ENCODE measurements around the gene KRT77. TPM values are rescaled to one million over a fixed set of nuclear protein-coding genes. Genes with fewer than 3 reads are reported as not detected.
"Not testable (repeated sequence)": the region's sequence is repeated elsewhere in the genome, so short reads cannot be mapped to it uniquely, and the experiment has no call there.

Gene KRT77
- total RNA-seq: not detected

DNA sequence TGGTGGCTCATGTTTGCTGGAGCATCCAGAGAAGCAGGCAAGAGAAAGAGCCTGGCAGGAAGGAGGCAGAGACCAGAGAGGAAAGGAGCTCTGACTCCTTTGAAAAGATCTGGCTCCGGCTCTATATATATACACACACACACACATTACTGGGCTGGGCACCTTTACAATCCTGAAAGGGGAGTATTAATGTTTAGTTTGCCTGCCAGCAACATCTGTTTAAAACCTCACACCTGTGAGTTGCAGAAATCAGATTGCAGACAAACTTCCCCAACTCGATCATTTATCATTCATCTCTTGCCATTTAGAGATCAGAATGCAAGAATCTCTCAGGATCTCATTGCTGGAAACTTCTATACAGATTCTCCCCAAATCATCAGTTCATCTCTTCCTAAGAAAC, at the start of gene KRT77:
TSS of gene KRT77 (minus strand) at position 101 of the 400 bp plus-strand sequence. CDS start at position 11, 90 bp downstream.
- Histone ChIP-seq H3K9me3 (ENCODE audit: control insufficient read depth in 3 of 3, low read length in 3 of 3) (no peaks in the 10 kb centered on the region), H3K4me1 (ENCODE audit: control insufficient read depth in 3 of 3, insufficient read depth in 3 of 3, low read length in 3 of 3) (peaks cover 0 to 9% (median 6%) of the 10 kb centered on the region in 3 donors), H3K9ac (ENCODE audit: low read depth in 1 of 3, low read length in 3 of 3) (no peak within 1 kb of the TSS), H3K27me3 (ENCODE audit: control insufficient read depth in 3 of 3, insufficient read depth in 3 of 3, low read length in 3 of 3) (peaks cover 12 to 29% (median 14%) of the 10 kb centered on the region in 3 donors), H3K36me3 (ENCODE audit: control insufficient read depth in 3 of 3, insufficient read depth in 3 of 3, low read length in 3 of 3) (no peaks in the 10 kb centered on the region), H3K27ac (ENCODE audit: low read depth, low read length) (no peak within 1 kb of the TSS), H3K4me3 (ENCODE audit: low read length in 3 of 3) (no peak within 1 kb of the TSS)

DNA sequence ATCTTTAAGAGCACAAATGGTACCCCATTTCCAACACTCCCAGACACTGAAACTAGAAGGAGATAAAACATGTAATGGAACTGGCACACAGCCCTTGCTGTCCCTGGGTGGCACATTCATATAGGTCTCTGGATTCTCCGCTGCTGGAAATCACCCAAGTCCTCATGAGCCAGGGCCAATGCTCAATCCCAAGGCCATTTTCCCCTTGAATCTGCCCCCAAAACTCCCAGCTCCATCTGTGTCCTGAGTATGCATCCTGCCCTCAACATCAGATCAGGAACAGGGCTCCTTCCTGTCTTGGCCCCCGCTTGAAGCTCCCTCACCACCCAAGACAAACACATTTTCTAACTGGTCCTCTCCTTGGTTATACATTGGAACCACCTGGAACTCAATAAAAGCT, 49.2 kb upstream of the KRT77 start:
- no peaks in the 10 kb centered on the region for H3K9me3 ChIP-seq (ENCODE audit: control insufficient read depth in 3 of 3, low read length in 3 of 3)
- H3K9ac ChIP-seq (ENCODE audit: low read depth in 1 of 3, low read length in 3 of 3): no peak overlapping the region
- H3K36me3 ChIP-seq (ENCODE audit: control insufficient read depth in 3 of 3, insufficient read depth in 3 of 3, low read length in 3 of 3): no peaks in the 10 kb centered on the region
- H3K4me3 ChIP-seq (ENCODE audit: low read length in 3 of 3): no peak overlapping the region
- no peak overlapping the region for H3K27ac ChIP-seq (ENCODE audit: low read depth, low read length)
- H3K4me1 ChIP-seq (ENCODE audit: control insufficient read depth in 3 of 3, insufficient read depth in 3 of 3, low read length in 3 of 3): no peaks in the 10 kb centered on the region
- H3K27me3 ChIP-seq (ENCODE audit: control insufficient read depth in 3 of 3, insufficient read depth in 3 of 3, low read length in 3 of 3): peaks cover 13 to 27% (median 17%) of the 10 kb centered on the region in 3 donors

DNA sequence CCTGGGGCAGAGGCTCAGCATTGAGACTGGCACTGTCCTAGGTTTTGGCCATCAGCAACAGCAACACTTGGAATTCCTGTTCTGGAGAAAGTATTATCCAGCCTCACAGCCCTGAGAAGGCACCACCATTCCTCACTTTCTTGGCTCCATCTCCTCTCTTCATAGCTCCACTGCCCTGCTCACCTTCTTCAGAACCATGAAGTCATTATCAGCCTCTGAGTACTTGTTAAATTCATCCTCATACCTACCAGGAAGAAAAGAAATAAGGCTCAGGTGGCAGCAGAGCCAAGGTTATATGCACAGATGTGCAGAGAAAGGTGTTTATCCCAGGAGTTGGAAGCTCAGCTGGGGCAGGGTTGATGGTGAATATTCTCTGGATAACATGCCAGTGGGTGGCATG, 48.5 kb upstream of the KRT77 start:
- Histone ChIP-seq H3K4me3 (ENCODE audit: low read length in 3 of 3) (no peak overlapping the region), H3K9me3 (ENCODE audit: control insufficient read depth in 3 of 3, low read length in 3 of 3) (no peaks in the 10 kb centered on the region), H3K27me3 (ENCODE audit: control insufficient read depth in 3 of 3, insufficient read depth in 3 of 3, low read length in 3 of 3) (peaks cover 13 to 27% (median 21%) of the 10 kb centered on the region in 3 donors), H3K27ac (ENCODE audit: low read depth, low read length) (no peak overlapping the region), H3K4me1 (ENCODE audit: control insufficient read depth in 3 of 3, insufficient read depth in 3 of 3, low read length in 3 of 3) (no peaks in the 10 kb centered on the region), H3K36me3 (ENCODE audit: control insufficient read depth in 3 of 3, insufficient read depth in 3 of 3, low read length in 3 of 3) (no peaks in the 10 kb centered on the region), H3K9ac (ENCODE audit: low read depth in 1 of 3, low read length in 3 of 3) (no peak overlapping the region)

DNA sequence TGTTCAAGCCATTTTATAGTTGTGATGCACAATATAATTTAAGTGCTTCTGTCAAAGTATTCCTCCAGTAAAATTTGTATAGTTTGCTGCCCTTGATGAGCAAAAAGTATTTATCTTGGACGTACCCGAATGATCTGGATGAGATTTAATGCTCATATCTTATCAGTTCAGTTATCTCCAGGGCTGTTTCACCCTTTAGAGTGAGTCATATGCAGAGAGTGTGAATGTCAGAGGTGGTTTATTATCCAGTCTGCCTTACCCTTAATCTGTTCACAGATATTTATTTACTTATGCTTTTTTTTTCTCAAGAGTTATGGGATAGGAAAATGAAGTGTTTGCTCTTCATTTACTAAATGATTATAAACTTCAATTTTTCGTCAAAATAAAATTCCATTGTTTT, 47.2 kb upstream of the KRT77 start:
- not testable (repeated sequence) for H3K27ac ChIP-seq (ENCODE audit: low read depth, low read length); H3K36me3 ChIP-seq (ENCODE audit: control insufficient read depth in 3 of 3, insufficient read depth in 3 of 3, low read length in 3 of 3); H3K9me3 ChIP-seq (ENCODE audit: control insufficient read depth in 3 of 3, low read length in 3 of 3); H3K4me1 ChIP-seq (ENCODE audit: control insufficient read depth in 3 of 3, insufficient read depth in 3 of 3, low read length in 3 of 3); H3K4me3 ChIP-seq (ENCODE audit: low read length in 3 of 3); H3K9ac ChIP-seq (ENCODE audit: low read depth in 1 of 3, low read length in 3 of 3)
- H3K27me3 ChIP-seq (ENCODE audit: control insufficient read depth in 3 of 3, insufficient read depth in 3 of 3, low read length in 3 of 3): peaks cover 13 to 26% (median 22%) of the 10 kb centered on the region in 3 donors

DNA sequence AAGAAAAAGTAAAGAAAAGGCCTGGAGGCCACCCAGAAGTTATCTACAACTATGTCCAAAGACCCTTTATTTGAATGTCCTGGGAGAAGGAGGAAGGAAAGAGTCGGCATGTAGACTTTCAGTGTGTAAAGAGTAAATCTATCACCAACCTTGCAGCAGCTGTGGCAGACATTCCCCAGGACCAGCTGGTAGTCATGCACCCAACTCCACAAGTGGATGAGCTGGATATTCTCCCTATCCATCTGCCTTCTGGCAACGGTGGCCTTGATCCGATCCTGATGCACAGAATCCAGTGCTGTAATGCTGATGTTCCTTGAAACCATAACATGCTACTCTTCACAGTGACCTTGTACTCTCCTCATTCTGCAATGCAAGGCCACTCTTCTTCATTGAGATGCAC, 46.5 kb upstream of the KRT77 start:
- H3K27ac ChIP-seq (ENCODE audit: low read depth, low read length): no peak overlapping the region
- no peaks in the 10 kb centered on the region for H3K36me3 ChIP-seq (ENCODE audit: control insufficient read depth in 3 of 3, insufficient read depth in 3 of 3, low read length in 3 of 3)
- no peaks in the 10 kb centered on the region for H3K4me1 ChIP-seq (ENCODE audit: control insufficient read depth in 3 of 3, insufficient read depth in 3 of 3, low read length in 3 of 3)
- no peak overlapping the region for H3K9ac ChIP-seq (ENCODE audit: low read depth in 1 of 3, low read length in 3 of 3)
- H3K27me3 ChIP-seq (ENCODE audit: control insufficient read depth in 3 of 3, insufficient read depth in 3 of 3, low read length in 3 of 3): peaks cover 9 to 26% (median 20%) of the 10 kb centered on the region in 3 donors
- H3K4me3 ChIP-seq (ENCODE audit: low read length in 3 of 3): no peak overlapping the region
- H3K9me3 ChIP-seq (ENCODE audit: control insufficient read depth in 3 of 3, low read length in 3 of 3): no peaks in the 10 kb centered on the region

DNA sequence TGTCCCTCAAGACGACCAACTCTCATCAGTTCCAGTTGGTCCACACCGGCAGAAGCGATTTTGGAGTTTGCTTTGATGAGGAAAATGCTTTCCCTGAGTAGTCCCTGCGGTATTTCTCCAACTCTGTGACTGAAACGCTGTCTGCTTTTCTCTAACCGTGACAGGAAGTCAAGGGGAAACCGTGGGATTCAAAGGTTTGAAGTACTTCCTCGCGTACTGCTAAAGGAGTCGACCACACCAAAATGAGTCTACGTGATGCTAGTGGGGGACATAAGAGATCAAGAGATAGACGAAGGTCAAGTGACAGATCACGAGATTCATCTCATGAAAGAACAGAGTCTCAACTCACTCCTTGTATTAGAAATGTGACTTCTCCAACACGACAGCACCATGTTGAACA, 45.3 kb upstream of the KRT77 start:
- Histone ChIP-seq H3K36me3 (ENCODE audit: control insufficient read depth in 3 of 3, insufficient read depth in 3 of 3, low read length in 3 of 3) (no peaks in the 10 kb centered on the region), H3K9me3 (ENCODE audit: control insufficient read depth in 3 of 3, low read length in 3 of 3) (no peaks in the 10 kb centered on the region), H3K9ac (ENCODE audit: low read depth in 1 of 3, low read length in 3 of 3) (no peak overlapping the region), H3K27me3 (ENCODE audit: control insufficient read depth in 3 of 3, insufficient read depth in 3 of 3, low read length in 3 of 3) (peaks cover 9 to 21% (median 20%) of the 10 kb centered on the region in 3 donors), H3K4me3 (ENCODE audit: low read length in 3 of 3) (no peak overlapping the region), H3K27ac (ENCODE audit: low read depth, low read length) (no peak overlapping the region), H3K4me1 (ENCODE audit: control insufficient read depth in 3 of 3, insufficient read depth in 3 of 3, low read length in 3 of 3) (no peaks in the 10 kb centered on the region)

DNA sequence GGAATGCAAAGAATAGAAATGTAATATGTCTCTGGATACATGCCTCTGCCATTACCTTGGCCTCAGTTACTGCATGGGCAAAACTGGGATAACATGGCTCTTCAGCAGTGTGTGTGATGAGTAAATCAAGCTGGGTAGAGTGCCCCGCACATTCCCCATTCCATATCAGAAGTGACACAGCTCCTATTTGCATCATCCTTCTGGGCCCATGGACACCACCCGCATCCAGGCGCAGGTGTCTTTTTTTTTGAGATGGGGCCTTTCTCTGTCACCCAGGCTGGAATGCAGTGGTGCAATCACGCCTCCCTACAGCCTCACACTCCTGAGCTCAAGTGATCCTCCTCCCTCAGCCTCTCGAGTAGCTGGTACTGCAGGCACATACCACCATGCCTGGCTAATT, 42.2 kb upstream of the KRT77 start:
- no peaks in the 10 kb centered on the region for H3K36me3 ChIP-seq (ENCODE audit: control insufficient read depth in 3 of 3, insufficient read depth in 3 of 3, low read length in 3 of 3)
- H3K27ac ChIP-seq (ENCODE audit: low read depth, low read length): no peak overlapping the region
- peaks cover 4 to 31% (median 18%) of the 10 kb centered on the region in 3 donors for H3K27me3 ChIP-seq (ENCODE audit: control insufficient read depth in 3 of 3, insufficient read depth in 3 of 3, low read length in 3 of 3)
- H3K4me3 ChIP-seq (ENCODE audit: low read length in 3 of 3): no peak overlapping the region
- no peak overlapping the region for H3K9ac ChIP-seq (ENCODE audit: low read depth in 1 of 3, low read length in 3 of 3)
- no peaks in the 10 kb centered on the region for H3K4me1 ChIP-seq (ENCODE audit: control insufficient read depth in 3 of 3, insufficient read depth in 3 of 3, low read length in 3 of 3)
- no peaks in the 10 kb centered on the region for H3K9me3 ChIP-seq (ENCODE audit: control insufficient read depth in 3 of 3, low read length in 3 of 3)

DNA sequence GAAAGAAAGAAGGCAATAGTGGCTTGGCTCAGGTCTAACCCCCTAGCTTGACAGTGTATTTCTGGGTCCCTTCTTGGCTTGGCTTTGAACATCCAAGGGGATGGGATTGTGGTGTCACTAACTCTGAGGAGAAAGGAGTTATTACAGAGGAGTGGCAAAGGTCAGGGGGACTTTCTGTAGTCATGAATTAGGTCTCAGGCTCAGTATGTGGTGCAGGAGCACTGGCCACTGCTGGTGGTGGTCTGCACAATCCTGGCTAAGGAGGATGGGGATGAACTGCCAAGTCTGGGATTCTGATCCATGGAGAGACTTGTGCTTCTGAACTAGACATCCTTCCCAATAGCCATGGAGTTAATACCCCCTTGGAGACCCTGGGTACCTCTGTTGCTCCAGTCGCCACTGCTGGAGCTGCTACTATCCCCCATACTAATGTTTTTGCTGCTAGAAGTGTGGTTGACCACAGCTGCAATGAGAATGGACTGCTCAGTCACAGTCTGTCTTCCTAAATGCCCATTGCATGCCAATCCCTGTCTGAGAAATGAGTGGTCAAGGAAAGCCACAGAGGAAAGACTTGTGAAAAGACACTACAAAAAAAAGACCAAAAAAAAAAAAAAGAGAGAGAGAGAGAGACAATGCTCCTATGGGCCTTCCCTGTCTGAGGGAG, 41.3 kb upstream of the KRT77 start:
- Histone ChIP-seq H3K27ac (ENCODE audit: low read depth, low read length) (no peak overlapping the region), H3K36me3 (ENCODE audit: control insufficient read depth in 3 of 3, insufficient read depth in 3 of 3, low read length in 3 of 3) (no peaks in the 10 kb centered on the region), H3K27me3 (ENCODE audit: control insufficient read depth in 3 of 3, insufficient read depth in 3 of 3, low read length in 3 of 3) (peaks cover 0 to 27% (median 18%) of the 10 kb centered on the region in 3 donors)

DNA sequence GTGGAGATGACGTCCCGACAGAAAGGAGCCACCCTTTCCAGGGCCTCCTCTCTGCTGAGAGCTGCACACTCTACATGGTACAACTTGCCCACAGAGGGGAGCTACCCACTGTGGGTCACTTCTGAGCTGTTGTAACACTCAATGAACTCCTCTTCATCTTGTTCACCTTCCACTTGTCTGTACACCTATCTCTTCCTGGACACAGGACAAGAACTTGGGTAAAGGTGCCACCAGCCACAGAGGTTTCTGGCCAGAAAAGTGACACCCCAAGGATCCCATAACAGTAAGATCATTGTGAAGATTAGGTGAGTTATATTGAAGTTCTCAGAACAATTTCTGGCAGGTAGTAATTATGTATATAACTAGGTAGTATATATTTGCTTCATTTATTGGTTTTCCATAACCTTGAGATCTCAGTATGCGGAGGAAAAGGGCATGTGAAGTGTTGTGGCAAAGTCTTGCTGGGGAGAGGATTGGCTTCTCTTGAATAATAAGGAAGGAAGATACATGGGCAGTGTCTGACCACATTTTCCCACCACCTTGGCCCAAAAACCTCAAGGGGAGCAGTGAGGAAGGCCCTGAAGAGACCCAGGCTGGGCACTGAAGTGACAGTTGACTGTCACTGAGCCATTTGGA, 39.6 kb upstream of the KRT77 start:
- no peaks in the 10 kb centered on the region for H3K4me1 ChIP-seq (ENCODE audit: control insufficient read depth in 3 of 3, insufficient read depth in 3 of 3, low read length in 3 of 3)
- no peak overlapping the region for H3K4me3 ChIP-seq (ENCODE audit: low read length in 3 of 3)
- no peak overlapping the region for H3K27ac ChIP-seq (ENCODE audit: low read depth, low read length)
- no peaks in the 10 kb centered on the region for H3K36me3 ChIP-seq (ENCODE audit: control insufficient read depth in 3 of 3, insufficient read depth in 3 of 3, low read length in 3 of 3)
- H3K27me3 ChIP-seq (ENCODE audit: control insufficient read depth in 3 of 3, insufficient read depth in 3 of 3, low read length in 3 of 3): peaks cover 0 to 23% (median 15%) of the 10 kb centered on the region in 3 donors
- H3K9ac ChIP-seq (ENCODE audit: low read depth in 1 of 3, low read length in 3 of 3): no peak overlapping the region
- no peaks in the 10 kb centered on the region for H3K9me3 ChIP-seq (ENCODE audit: control insufficient read depth in 3 of 3, low read length in 3 of 3)

More for the DNA sequence above, 41.3 kb upstream of the KRT77 start:
- no peaks in the 10 kb centered on the region for H3K4me1 ChIP-seq (ENCODE audit: control insufficient read depth in 3 of 3, insufficient read depth in 3 of 3, low read length in 3 of 3)
- H3K9me3 ChIP-seq (ENCODE audit: control insufficient read depth in 3 of 3, low read length in 3 of 3): no peaks in the 10 kb centered on the region
- H3K9ac ChIP-seq (ENCODE audit: low read depth in 1 of 3, low read length in 3 of 3): no peak overlapping the region
- no peak overlapping the region for H3K4me3 ChIP-seq (ENCODE audit: low read length in 3 of 3)

DNA sequence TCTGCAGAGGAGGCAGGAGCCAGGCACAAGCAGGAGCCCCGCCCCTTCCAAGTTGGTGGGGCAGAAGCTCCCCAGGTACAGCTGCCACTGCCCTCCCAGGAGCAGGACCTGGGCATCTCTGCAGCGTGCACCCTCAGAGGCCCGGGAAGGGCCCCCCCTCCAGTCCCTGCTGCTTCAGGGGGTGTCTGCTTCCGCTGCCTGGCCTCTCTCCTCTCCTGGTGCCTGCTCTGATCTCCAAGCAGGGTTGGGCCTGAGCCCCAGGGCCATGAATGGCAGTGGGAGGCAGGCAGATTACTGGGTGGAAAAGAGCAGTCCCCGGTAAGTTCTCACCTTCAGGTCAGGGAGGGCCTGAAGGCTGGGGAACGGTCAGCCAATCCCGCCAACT, 38.9 kb upstream of the KRT77 start:
- H3K27ac ChIP-seq (ENCODE audit: low read depth, low read length): no peak overlapping the region
- no peaks in the 10 kb centered on the region for H3K36me3 ChIP-seq (ENCODE audit: control insufficient read depth in 3 of 3, insufficient read depth in 3 of 3, low read length in 3 of 3)
- no peaks in the 10 kb centered on the region for H3K4me1 ChIP-seq (ENCODE audit: control insufficient read depth in 3 of 3, insufficient read depth in 3 of 3, low read length in 3 of 3)
- no peak overlapping the region for H3K9ac ChIP-seq (ENCODE audit: low read depth in 1 of 3, low read length in 3 of 3)
- peaks cover 0 to 20% (median 12%) of the 10 kb centered on the region in 3 donors for H3K27me3 ChIP-seq (ENCODE audit: control insufficient read depth in 3 of 3, insufficient read depth in 3 of 3, low read length in 3 of 3)
- H3K9me3 ChIP-seq (ENCODE audit: control insufficient read depth in 3 of 3, low read length in 3 of 3): no peaks in the 10 kb centered on the region
- no peak overlapping the region for H3K4me3 ChIP-seq (ENCODE audit: low read length in 3 of 3)
